Smooth muscle cell (in vitro differentiated cells): ENCODE results near the gene WDFY4. TPM values are rescaled to one million over a fixed set of nuclear protein-coding genes. Genes with fewer than 3 reads are reported as not detected.

Experiments used
- DNase-seq: peaks from one replicate; lab custom pipeline; 2025; ENCODE audit not compliant: unreplicated experiment; lab: John Stamatoyannopoulos, UW
- H2AFZ ChIP-seq: fragments of 200-600 bp; sonication (generic); 2 replicates; pipeline ENCODE4 v1.6.0; 2016; ENCODE audit warnings: antibody characterized with exemption, low read depth, mild to moderate bottlenecking
- H3F3A ChIP-seq: fragments of 200-600 bp; sonication (generic); 2 replicates; pipeline ENCODE4 v1.6.0; 2017; ENCODE audit warnings: antibody characterized with exemption, low read depth
- H3K27ac ChIP-seq: fragments of 200-600 bp; sonication (generic); 2 replicates; pipeline ENCODE4 v1.5.1; 2016; ENCODE audit warnings: low read depth, mild to moderate bottlenecking
- H3K27me3 ChIP-seq: fragments of 200-600 bp; sonication (generic); 2 replicates; pipeline ENCODE4 v1.6.1; 2016; ENCODE audit warnings: low read depth, mild to moderate bottlenecking
- H3K36me3 ChIP-seq: fragments of 200-600 bp; sonication (generic); 2 replicates; pipeline ENCODE4 v1.5.1; 2016; ENCODE audit warnings: low read depth
- H3K4me1 ChIP-seq: fragments of 200-600 bp; sonication (generic); 2 replicates; pipeline ENCODE4 v1.5.1; 2016; ENCODE audit warnings: low read depth
- H3K4me2 ChIP-seq: fragments of 200-600 bp; sonication (generic); 2 replicates; pipeline ENCODE4 v1.6.0; 2016; ENCODE audit warnings: mild to moderate bottlenecking
- H3K4me3 ChIP-seq: fragments of 200-600 bp; sonication (generic); 2 replicates; pipeline ENCODE4 v1.5.1; 2016; ENCODE audit warnings: mild to moderate bottlenecking
- H3K79me2 ChIP-seq: fragments of 200-600 bp; sonication (generic); 2 replicates; pipeline ENCODE4 v1.6.0; 2016; ENCODE audit warnings: low read depth, mild to moderate bottlenecking
- H3K9ac ChIP-seq: fragments of 200-600 bp; sonication (generic); 2 replicates; pipeline ENCODE4 v1.6.0; 2016; ENCODE audit warnings: low read depth
- H3K9me3 ChIP-seq: fragments of 200-600 bp; sonication (generic); replicated peaks from 2 replicates; pipeline ENCODE4 v1.5.1; 2016; ENCODE audit warnings: low read depth
- H4K20me1 ChIP-seq: fragments of 200-600 bp; sonication (generic); 2 replicates; pipeline ENCODE4 v1.6.0; 2016; ENCODE audit warnings: low read depth
- CTCF ChIP-seq: fragments of 200-600 bp; sonication (generic); IDR thresholded peaks from 2 replicates; pipeline ENCODE4 v1.5.1; 2017; ENCODE audit warnings: borderline replicate concordance, mild to moderate bottlenecking, antibody characterized with exemption; ENCODE audit not compliant: insufficient read depth, poor library complexity, severe bottlenecking
- WGBS: methylation state at CpG from one replicate; pipeline ENCODE4 v1.1.7; 2016; ENCODE audit warnings: low lambda C conversion rate; 5-methylcytosine and 5-hydroxymethylcytosine counted together
- polyA plus RNA-seq: library from polyadenylated mRNA; unstranded; fragments of >200 nt; fragmentation: Nextera tagmentation; extraction: Ambion mirVana; gene quantifications from 2 replicates; pipeline ENCODE4 v1.2.1, GENCODE V29; 2016
- total RNA-seq: library from RNA; depleted of rRNA; stranded (reverse); fragments of >200 nt; gene quantifications from 2 replicates; pipeline ENCODE4 v1.2.3, GENCODE V29; 2014

The WDFY4 gene
- total and polyA plus RNA-seq, 2 experiments from 2014 or later, result not detected

GRCh38 chr10:48699011-48699627 lies 14.4 kb downstream of the WDFY4 start:
- H3K27me3 ChIP-seq, result peaks cover 8% of the 10 kb centered on the region
- H3K79me2 ChIP-seq, result no peaks in the 10 kb centered on the region
- H3K27ac ChIP-seq, result no peak overlapping the region
- no peak overlapping the region for H2AFZ ChIP-seq
- H4K20me1 ChIP-seq, result no peaks in the 10 kb centered on the region
- no peak overlapping the region for H3K4me2 ChIP-seq
- H3K9me3 ChIP-seq, result no peaks in the 10 kb centered on the region
- H3K4me1 ChIP-seq, result no peaks in the 10 kb centered on the region
- no peaks in the 10 kb centered on the region for H3F3A ChIP-seq
- DNase-seq, result no peak
- H3K9ac ChIP-seq, result no peak overlapping the region
- 88% methylated on average over 8 of the region's 8 CpGs for WGBS
- no peak overlapping the region for H3K4me3 ChIP-seq
- no peaks in the 10 kb centered on the region for H3K36me3 ChIP-seq
- TF ChIP-seq CTCF, result no peak

GRCh38 chr10:48700071-48700470 lies 15.4 kb downstream of the WDFY4 start:
- Histone ChIP-seq H3K4me3 (no peak overlapping the region), H3K4me1 (no peaks in the 10 kb centered on the region), H3K36me3 (no peaks in the 10 kb centered on the region), H3K9ac (no peak overlapping the region), H3K27me3 (peaks cover 10% of the 10 kb centered on the region), H3K9me3 (no peaks in the 10 kb centered on the region), H2AFZ (no peak overlapping the region), H3F3A (no peaks in the 10 kb centered on the region), H3K79me2 (no peaks in the 10 kb centered on the region), H4K20me1 (no peaks in the 10 kb centered on the region), H3K27ac (no peak overlapping the region), H3K4me2 (no peak overlapping the region)
- no peak for TF ChIP-seq CTCF
- 89% methylated on average over 2 of the region's 2 CpGs for WGBS
- no peak for DNase-seq

DNA sequence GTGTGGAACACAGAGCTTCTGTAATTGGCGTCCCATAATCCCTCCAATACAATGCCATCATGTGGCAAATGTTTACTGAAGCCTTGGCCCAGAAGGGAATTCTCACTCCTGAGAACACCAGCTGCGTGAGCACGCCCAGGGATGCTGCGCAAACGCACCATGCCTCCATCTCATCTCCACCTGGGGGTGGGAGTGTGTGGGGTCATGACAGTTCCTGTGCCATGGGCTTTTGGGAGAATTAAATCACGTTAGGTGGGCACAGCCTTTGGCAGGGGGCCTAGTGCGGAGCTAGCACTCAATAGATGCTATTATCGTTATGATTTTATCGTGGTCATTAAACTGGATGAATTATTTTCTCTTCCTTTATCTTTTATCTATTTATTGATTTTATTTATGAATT lies 15.8 kb downstream of the WDFY4 start:
- Histone ChIP-seq H3K4me1 (no peaks in the 10 kb centered on the region), H3K9ac (no peak overlapping the region), H3K36me3 (no peaks in the 10 kb centered on the region), H3K27ac (no peak overlapping the region), H3F3A (no peaks in the 10 kb centered on the region), H3K27me3 (peaks cover 14% of the 10 kb centered on the region), H3K4me2 (no peak overlapping the region), H3K79me2 (no peaks in the 10 kb centered on the region), H4K20me1 (no peaks in the 10 kb centered on the region), H2AFZ (no peak overlapping the region), H3K9me3 (no peaks in the 10 kb centered on the region), H3K4me3 (no peak overlapping the region)
- DNase-seq, result no peak
- WGBS, result 92% methylated on average over 9 of the region's 9 CpGs
- no peak for TF ChIP-seq CTCF

GRCh38 chr10:48701139-48701901 lies 16.6 kb downstream of the WDFY4 start:
- TF ChIP-seq CTCF, result no peak
- Histone ChIP-seq H3K79me2 (no peaks in the 10 kb centered on the region), H4K20me1 (no peaks in the 10 kb centered on the region), H3K9me3 (no peaks in the 10 kb centered on the region), H3F3A (no peaks in the 10 kb centered on the region), H2AFZ (no peak overlapping the region), H3K27me3 (peaks cover 14% of the 10 kb centered on the region), H3K4me3 (no peak overlapping the region), H3K9ac (no peak overlapping the region), H3K27ac (no peak overlapping the region), H3K36me3 (no peaks in the 10 kb centered on the region), H3K4me2 (no peak overlapping the region), H3K4me1 (no peaks in the 10 kb centered on the region)
- DNase-seq, result no peak
- 74% methylated on average over 8 of the region's 8 CpGs for WGBS
